ENCODE data around the gene EFHD2. TPM values are rescaled to one million over a fixed set of nuclear protein-coding genes. Genes with fewer than 3 reads are reported as not detected.
"Not testable (repeated sequence)": the region's sequence is repeated elsewhere in the genome, so short reads cannot be mapped to it uniquely, and the experiment has no call there.

Gene EFHD2
- total and polyA plus RNA-seq, 5 donors from 2014 or later = 45.3 to 93.6 (median 68.2) TPM

DNA sequence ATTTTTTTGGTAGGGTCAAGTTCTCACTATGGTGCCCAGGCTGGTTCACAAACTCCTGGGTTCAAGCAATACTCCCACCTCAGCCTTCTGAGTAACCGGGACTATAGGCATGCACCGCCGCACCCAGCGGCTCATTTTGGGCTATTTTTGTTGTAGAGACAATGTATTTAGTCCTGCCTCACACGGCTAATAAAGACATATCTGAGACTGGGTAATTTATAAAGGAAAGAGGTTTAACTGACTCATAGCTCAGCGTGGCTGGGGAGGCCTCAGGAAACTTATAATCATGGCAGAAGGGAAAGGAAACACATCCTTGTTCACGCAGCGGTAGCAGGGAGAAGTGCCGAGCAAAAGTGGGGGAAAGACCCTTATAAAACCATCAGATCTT, 51.0 kb downstream of the EFHD2 start:
- Mint-ChIP-seq H3K4me1 (no peaks in the 10 kb centered on the region), H3K27ac (no peak overlapping the region), H3K9me3 (no peaks in the 10 kb centered on the region), H3K27me3 (peaks cover under 1% of the 10 kb centered on the region), H3K4me3 (no peak overlapping the region), H3K36me3 (no peaks in the 10 kb centered on the region)
- ATAC-seq (ENCODE audit: low read depth in 2 of 2) (no peak), DNase-seq (no peak)
- H3K27me3 ChIP-seq (ENCODE audit: control insufficient read depth, insufficient read depth, low read length) = no peaks in the 10 kb centered on the region
- H3K4me1 ChIP-seq (ENCODE audit: control insufficient read depth, insufficient read depth, low read length, poor library complexity, severe bottlenecking) = no peaks in the 10 kb centered on the region
- H3K9me3 ChIP-seq (ENCODE audit: control insufficient read depth in 2 of 2, low read length in 2 of 2) = no peaks in the 10 kb centered on the region
- no peak overlapping the region for H3K27ac ChIP-seq (ENCODE audit: insufficient read depth, low read length, poor library complexity, severe bottlenecking)
- H3K4me3 ChIP-seq (ENCODE audit: low read depth, low read length) = no peak overlapping the region
- no peaks in the 10 kb centered on the region for H3K36me3 ChIP-seq (ENCODE audit: control insufficient read depth, insufficient read depth, low read length)

DNA sequence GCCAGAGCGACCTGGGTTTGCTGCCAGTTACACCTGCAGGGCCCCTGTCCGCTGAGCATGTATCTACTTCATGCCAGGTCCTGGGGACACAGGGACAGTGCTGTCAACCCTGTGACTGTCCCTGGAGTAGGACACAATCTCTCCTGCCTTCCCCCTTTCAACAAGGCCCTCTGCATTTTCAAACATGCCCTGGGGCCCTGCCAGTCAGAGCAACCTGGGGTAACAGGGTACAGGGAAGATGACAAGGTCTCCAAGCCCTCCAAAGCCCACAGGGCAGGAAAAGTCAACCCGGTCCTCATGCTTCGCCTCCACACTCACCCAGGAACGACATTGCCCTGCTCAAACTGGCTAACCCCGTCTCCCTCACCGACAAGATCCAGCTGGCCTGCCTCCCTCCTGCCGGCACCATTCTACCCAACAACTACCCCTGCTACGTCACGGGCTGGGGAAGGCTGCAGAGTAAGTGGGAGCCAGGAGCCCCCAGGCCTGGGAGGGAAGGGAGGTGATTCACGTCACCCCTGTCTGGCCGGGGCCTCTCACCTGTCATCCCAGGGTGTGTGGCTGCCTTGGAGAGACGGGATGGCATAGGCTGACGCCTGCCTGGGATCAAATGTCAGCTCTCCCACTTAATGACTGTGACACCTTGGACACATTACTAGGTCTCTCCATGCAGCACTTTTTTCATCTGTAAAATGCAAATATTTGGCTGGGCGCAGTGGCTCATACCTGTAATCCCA, 53.5 kb downstream of the EFHD2 start:
- H3K9me3 Mint-ChIP-seq; DNase-seq; H3K27ac ChIP-seq (ENCODE audit: insufficient read depth, low read length, poor library complexity, severe bottlenecking); H3K27me3 Mint-ChIP-seq; H3K36me3 ChIP-seq (ENCODE audit: control insufficient read depth, insufficient read depth, low read length); H3K4me1 ChIP-seq (ENCODE audit: control insufficient read depth, insufficient read depth, low read length, poor library complexity, severe bottlenecking); H3K4me3 Mint-ChIP-seq; ATAC-seq (ENCODE audit: low read depth in 2 of 2); H3K27ac Mint-ChIP-seq; H3K4me1 Mint-ChIP-seq; H3K4me3 ChIP-seq (ENCODE audit: low read depth, low read length); H3K27me3 ChIP-seq (ENCODE audit: control insufficient read depth, insufficient read depth, low read length); H3K36me3 Mint-ChIP-seq; H3K9me3 ChIP-seq (ENCODE audit: control insufficient read depth in 2 of 2, low read length in 2 of 2): not testable (repeated sequence)

DNA sequence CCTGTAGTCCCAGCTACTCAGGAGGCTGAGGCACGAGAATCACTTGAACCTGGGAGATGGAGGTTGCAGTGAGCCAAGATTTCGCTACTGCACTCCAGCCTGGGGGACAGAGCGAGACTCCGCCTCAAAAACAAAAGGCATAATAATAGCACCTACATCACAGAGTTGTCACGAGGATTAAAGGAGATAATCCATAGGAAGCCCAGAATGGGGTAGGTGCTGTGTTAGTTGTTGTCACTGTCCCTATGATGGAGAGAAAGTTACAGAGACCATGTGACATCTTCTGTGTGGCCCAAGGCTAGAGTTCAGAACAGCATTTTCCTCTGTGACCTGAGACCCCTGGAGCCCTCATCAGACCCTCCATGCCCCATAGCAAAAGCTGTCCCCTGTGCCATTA, 54.2 kb downstream of the EFHD2 start:
- not testable (repeated sequence) for DNase-seq; H3K36me3 ChIP-seq (ENCODE audit: control insufficient read depth, insufficient read depth, low read length); H3K9me3 ChIP-seq (ENCODE audit: control insufficient read depth in 2 of 2, low read length in 2 of 2); H3K27ac ChIP-seq (ENCODE audit: insufficient read depth, low read length, poor library complexity, severe bottlenecking); H3K36me3 Mint-ChIP-seq; H3K4me3 ChIP-seq (ENCODE audit: low read depth, low read length); H3K9me3 Mint-ChIP-seq; H3K4me3 Mint-ChIP-seq; H3K27me3 ChIP-seq (ENCODE audit: control insufficient read depth, insufficient read depth, low read length); H3K4me1 ChIP-seq (ENCODE audit: control insufficient read depth, insufficient read depth, low read length, poor library complexity, severe bottlenecking); H3K27ac Mint-ChIP-seq; ATAC-seq (ENCODE audit: low read depth in 2 of 2); H3K4me1 Mint-ChIP-seq; H3K27me3 Mint-ChIP-seq

DNA sequence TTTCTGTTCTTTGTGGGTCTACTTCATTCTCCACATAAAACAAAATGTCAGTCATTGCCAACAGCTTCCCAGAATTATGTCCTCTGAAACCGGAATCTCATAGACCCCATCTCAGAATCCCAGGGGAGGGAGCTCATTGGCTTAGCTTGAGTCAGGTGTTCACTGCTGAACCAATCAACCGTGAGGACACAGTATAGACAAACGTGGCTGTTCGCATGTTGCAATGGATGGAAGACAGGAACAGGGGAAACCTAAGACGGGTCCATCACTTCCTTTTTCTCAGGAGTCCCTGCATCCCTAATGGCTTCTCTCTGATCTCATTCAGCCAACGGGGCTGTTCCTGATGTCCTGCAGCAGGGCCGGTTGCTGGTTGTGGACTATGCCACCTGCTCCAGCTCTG, 56.0 kb downstream of the EFHD2 start:
- no peaks in the 10 kb centered on the region for H3K9me3 Mint-ChIP-seq
- no peak overlapping the region for H3K27ac Mint-ChIP-seq
- Histone ChIP-seq H3K36me3 (ENCODE audit: control insufficient read depth, insufficient read depth, low read length) (no peaks in the 10 kb centered on the region), H3K4me1 (ENCODE audit: control insufficient read depth, insufficient read depth, low read length, poor library complexity, severe bottlenecking) (no peaks in the 10 kb centered on the region), H3K9me3 (ENCODE audit: control insufficient read depth in 2 of 2, low read length in 2 of 2) (no peaks in the 10 kb centered on the region), H3K27me3 (ENCODE audit: control insufficient read depth, insufficient read depth, low read length) (no peaks in the 10 kb centered on the region), H3K27ac (ENCODE audit: insufficient read depth, low read length, poor library complexity, severe bottlenecking) (no peak overlapping the region), H3K4me3 (ENCODE audit: low read depth, low read length) (no peak overlapping the region)
- H3K4me3 Mint-ChIP-seq = no peak overlapping the region
- peaks cover 8% of the 10 kb centered on the region for H3K27me3 Mint-ChIP-seq
- H3K4me1 Mint-ChIP-seq = no peaks in the 10 kb centered on the region
- DNase-seq (no peak), ATAC-seq (ENCODE audit: low read depth in 2 of 2) (no peak)
- no peaks in the 10 kb centered on the region for H3K36me3 Mint-ChIP-seq

DNA sequence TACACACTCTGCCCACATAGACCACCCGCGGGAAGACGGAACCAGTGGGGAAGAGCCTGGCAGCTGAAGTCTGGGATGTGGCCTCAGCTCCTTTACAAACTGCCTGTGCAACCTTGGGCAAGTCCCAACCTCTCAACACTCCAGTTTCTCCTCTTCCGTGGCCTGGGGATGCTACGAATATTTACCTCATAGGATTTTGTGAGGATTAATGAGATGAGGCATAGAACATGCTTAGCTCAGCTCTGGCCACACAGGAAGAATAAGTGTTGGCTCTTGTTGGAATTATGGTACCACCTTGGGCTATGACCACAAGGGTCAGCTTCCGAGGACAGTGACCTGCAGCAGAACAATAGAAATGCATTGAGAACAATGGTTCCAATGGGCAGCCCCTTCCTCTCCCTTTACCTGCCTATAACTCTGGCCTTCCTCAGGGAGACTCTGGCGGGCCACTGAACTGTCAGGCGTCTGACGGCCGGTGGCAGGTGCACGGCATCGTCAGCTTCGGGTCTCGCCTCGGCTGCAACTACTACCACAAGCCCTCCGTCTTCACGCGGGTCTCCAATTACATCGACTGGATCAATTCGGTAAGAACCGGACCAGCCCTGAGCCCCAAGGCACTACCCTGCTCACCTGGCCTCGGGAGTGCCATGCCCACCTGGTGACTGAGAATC, 57.4 kb downstream of the EFHD2 start:
- H3K4me1 Mint-ChIP-seq; ATAC-seq (ENCODE audit: low read depth in 2 of 2): not testable (repeated sequence)

DNA sequence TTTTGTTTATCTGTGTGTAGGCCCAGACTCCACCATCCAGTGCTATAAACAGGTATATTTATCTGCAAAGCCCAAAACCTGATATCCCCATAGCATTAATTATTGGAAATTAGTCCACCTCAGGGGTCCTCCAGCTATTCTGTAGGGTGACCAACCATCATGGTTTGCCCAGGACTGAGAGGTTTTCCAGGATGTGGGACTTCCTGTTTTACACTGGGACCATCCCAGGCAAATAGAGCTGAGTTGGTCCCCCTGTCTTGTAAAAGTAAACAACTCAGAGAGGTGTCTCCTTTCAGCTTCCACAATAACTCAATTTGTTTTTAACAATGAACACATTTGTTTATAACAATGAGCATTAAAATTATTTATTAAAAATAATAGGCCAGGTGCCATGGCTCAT, 58.5 kb downstream of the EFHD2 start:
- no peak for DNase-seq
- Mint-ChIP-seq H3K4me3 (no peak overlapping the region), H3K36me3 (no peaks in the 10 kb centered on the region), H3K4me1 (no peaks in the 10 kb centered on the region), H3K27me3 (peaks cover 15% of the 10 kb centered on the region), H3K27ac (no peak overlapping the region), H3K9me3 (no peaks in the 10 kb centered on the region)
- H3K4me1 ChIP-seq (ENCODE audit: control insufficient read depth, insufficient read depth, low read length, poor library complexity, severe bottlenecking) = no peaks in the 10 kb centered on the region
- no peak overlapping the region for H3K4me3 ChIP-seq (ENCODE audit: low read depth, low read length)
- H3K27me3 ChIP-seq (ENCODE audit: control insufficient read depth, insufficient read depth, low read length) = no peaks in the 10 kb centered on the region
- ATAC-seq (ENCODE audit: low read depth in 2 of 2) = no peak
- no peak overlapping the region for H3K27ac ChIP-seq (ENCODE audit: insufficient read depth, low read length, poor library complexity, severe bottlenecking)
- no peaks in the 10 kb centered on the region for H3K36me3 ChIP-seq (ENCODE audit: control insufficient read depth, insufficient read depth, low read length)
- H3K9me3 ChIP-seq (ENCODE audit: control insufficient read depth in 2 of 2, low read length in 2 of 2) = no peaks in the 10 kb centered on the region

More for the DNA sequence above, 57.4 kb downstream of the EFHD2 start:
- H3K9me3 ChIP-seq (ENCODE audit: control insufficient read depth in 2 of 2, low read length in 2 of 2); H3K27ac ChIP-seq (ENCODE audit: insufficient read depth, low read length, poor library complexity, severe bottlenecking); DNase-seq; H3K9me3 Mint-ChIP-seq; H3K27me3 ChIP-seq (ENCODE audit: control insufficient read depth, insufficient read depth, low read length); H3K27ac Mint-ChIP-seq; H3K4me1 ChIP-seq (ENCODE audit: control insufficient read depth, insufficient read depth, low read length, poor library complexity, severe bottlenecking); H3K36me3 Mint-ChIP-seq; H3K4me3 ChIP-seq (ENCODE audit: low read depth, low read length); H3K36me3 ChIP-seq (ENCODE audit: control insufficient read depth, insufficient read depth, low read length): not testable (repeated sequence)
- Mint-ChIP-seq H3K4me3 (peak overlapping the region in 1 of 4 donors; percentile 3), H3K27me3 (peaks cover 15% of the 10 kb centered on the region)

DNA sequence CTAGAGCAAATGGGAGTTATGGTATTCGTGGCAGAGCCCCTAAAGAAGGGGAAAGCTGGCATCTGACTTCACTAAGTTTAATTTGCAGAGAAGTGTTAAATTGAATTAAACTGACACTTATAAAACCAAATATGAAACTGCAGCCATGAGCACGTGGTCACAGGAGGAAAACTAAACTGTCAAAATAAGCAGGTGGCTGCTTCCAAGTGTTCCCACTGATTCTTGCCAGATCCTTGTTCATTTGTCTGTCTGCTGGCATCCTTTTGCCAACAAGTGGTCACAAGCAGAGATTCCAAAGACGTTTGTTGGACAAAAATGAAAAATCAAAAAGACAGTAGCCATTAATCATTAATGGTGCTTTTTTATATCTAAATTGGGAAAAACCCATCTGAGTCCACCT, 59.7 kb downstream of the EFHD2 start:
- no peak overlapping the region for H3K27ac Mint-ChIP-seq
- no peaks in the 10 kb centered on the region for H3K36me3 ChIP-seq (ENCODE audit: control insufficient read depth, insufficient read depth, low read length)

More for the DNA sequence above, 59.7 kb downstream of the EFHD2 start:
- Histone ChIP-seq H3K27me3 (ENCODE audit: control insufficient read depth, insufficient read depth, low read length) (no peaks in the 10 kb centered on the region), H3K9me3 (ENCODE audit: control insufficient read depth in 2 of 2, low read length in 2 of 2) (no peaks in the 10 kb centered on the region), H3K4me1 (ENCODE audit: control insufficient read depth, insufficient read depth, low read length, poor library complexity, severe bottlenecking) (no peaks in the 10 kb centered on the region), H3K4me3 (ENCODE audit: low read depth, low read length) (no peak overlapping the region), H3K27ac (ENCODE audit: insufficient read depth, low read length, poor library complexity, severe bottlenecking) (no peak overlapping the region)
- no peak overlapping the region for H3K4me3 Mint-ChIP-seq
- no peaks in the 10 kb centered on the region for H3K9me3 Mint-ChIP-seq
- no peaks in the 10 kb centered on the region for H3K4me1 Mint-ChIP-seq
- H3K27me3 Mint-ChIP-seq = peaks cover 15% of the 10 kb centered on the region
- no peak for ATAC-seq (ENCODE audit: low read depth in 2 of 2)
- H3K36me3 Mint-ChIP-seq = no peaks in the 10 kb centered on the region
- DNase-seq = no peak

Measured in CD4-positive, CD25-positive, alpha-beta regulatory T cell (primary cell).